T-cell (primary cell): ENCODE data around the gene PARP14. TPM values are rescaled to one million over a fixed set of nuclear protein-coding genes. Genes with fewer than 3 reads are reported as not detected.
A peak's percentile ranks its signal among the peaks of the same experiment; 100 is the strongest.
"Not testable (repeated sequence)": the region's sequence is repeated elsewhere in the genome, so short reads cannot be mapped to it uniquely, and the experiment has no call there.

ENCODE experiments used
- ATAC-seq, 4 experiments: fragments of 200-7000 bp in 3 of 4; fragments of 150-1000 bp in 1 of 4; cut with Tn5 transposase; replicated peaks in 1 of 4; 1 replicate in 3 of 4; 2 replicates in 1 of 4; pipeline ENCODE4 v1.10.0; 2021; ENCODE audit warnings: moderate library complexity in 3 of 4, mild to moderate bottlenecking in 2 of 4, moderate number of reproducible peaks in 1 of 4
- CTCF ChIA-PET, 2 donors: fragments of 300-600 bp; sonication (Branson Sonifier 250); formaldehyde crosslinking; loops; one replicate each; lab custom pipeline; 2022; ENCODE audit warnings: antibody characterized with exemption in 2 of 2; lab: Charles Lee
- POLR2A ChIA-PET, 2 donors: fragments of 300-600 bp; sonication (Branson Sonifier 250); formaldehyde crosslinking; loops; one replicate each; lab custom pipeline; 2022; ENCODE audit warnings: antibody characterized with exemption in 2 of 2; lab: Charles Lee
- DNase-seq, 35 experiments: peaks; one replicate each; pipeline versions ENCODE4 v3.0.0 to v3.0.0-alpha.2; 2013 to 2023
- H3K27ac ChIP-seq: one replicate; pipeline ENCODE4 v1.5.1; 2013; ENCODE audit warnings: low read length
- H3K27me3 ChIP-seq, 2 experiments: replicated peaks in 1 of 2; 1 replicate in 1 of 2; 2 replicates in 1 of 2; pipeline versions ENCODE4 v1.6.1 to v1.7.0; 2013; ENCODE audit warnings: low read length in 1 of 2, mixed read lengths in 1 of 2; ENCODE audit not compliant: control insufficient read depth in 2 of 2, insufficient read depth in 2 of 2; ENCODE audit errors: extremely low read depth in 1 of 2
- H3K36me3 ChIP-seq, 2 donors: 1 replicate in 1 of 2; 2 replicates in 1 of 2; pipeline versions ENCODE4 v1.6.1 to v1.7.0; 2013; ENCODE audit warnings: low read length in 1 of 2; ENCODE audit not compliant: control insufficient read depth in 2 of 2, insufficient read depth in 1 of 2; ENCODE audit errors: extremely low read depth in 1 of 2
- H3K4me1 ChIP-seq, 2 experiments: 1 replicate in 1 of 2; 2 replicates in 1 of 2; pipeline versions ENCODE4 v1.6.1 to v1.7.0; 2013; ENCODE audit warnings: low read length in 2 of 2, mixed read lengths in 1 of 2; ENCODE audit not compliant: insufficient read depth in 2 of 2, control insufficient read depth in 1 of 2; ENCODE audit errors: extremely low read depth in 1 of 2
- H3K4me3 ChIP-seq, 2 donors: 1 replicate in 1 of 2; 2 replicates in 1 of 2; pipeline versions ENCODE4 v1.5.1 to v1.7.0; 2013; ENCODE audit warnings: mild to moderate bottlenecking in 2 of 2, low read length in 1 of 2, moderate library complexity in 1 of 2; ENCODE audit not compliant: control insufficient read depth in 1 of 2; ENCODE audit errors: extremely low read depth in 1 of 2
- H3K9me3 ChIP-seq: 2 replicates; pipeline ENCODE4 v1.7.0; 2013
- H3K27ac Mint-ChIP-seq, 2 donors: one replicate each; pipeline ENCODE4 v1.8.0; 2020 to 2021; ENCODE audit warnings: mild to moderate bottlenecking in 2 of 2, mixed read lengths in 2 of 2
- H3K27me3 Mint-ChIP-seq, 2 donors: one replicate each; pipeline ENCODE4 v1.8.0; 2021 to 2022; ENCODE audit warnings: mixed read lengths in 2 of 2
- H3K36me3 Mint-ChIP-seq: one replicate; pipeline ENCODE4 v1.8.0; 2021; ENCODE audit warnings: mixed read lengths
- H3K4me1 Mint-ChIP-seq, 3 donors: one replicate each; pipeline ENCODE4 v1.8.0; 2020 to 2022; ENCODE audit warnings: mixed read lengths in 3 of 3, mild to moderate bottlenecking in 1 of 3
- H3K4me3 Mint-ChIP-seq, 3 donors: one replicate each; pipeline ENCODE4 v1.8.0; 2020 to 2022; ENCODE audit warnings: mild to moderate bottlenecking in 3 of 3, mixed read lengths in 3 of 3, moderate library complexity in 3 of 3
- H3K9me3 Mint-ChIP-seq, 3 donors: one replicate each; pipeline ENCODE4 v1.8.0; 2020 to 2022; ENCODE audit warnings: mixed read lengths in 3 of 3
- WGBS: methylation state at CpG from one replicate; pipeline ENCODE4 v1.1.5; 2013; ENCODE audit warnings: missing lambda C conversion rate; ENCODE audit not compliant: insufficient coverage; 5-methylcytosine and 5-hydroxymethylcytosine counted together
- total RNA-seq, 35 experiments: library from RNA in 6 of 35; stranded (reverse) in 6 of 35; fragments of 120-200 nt in 1 of 35; gene quantifications; one replicate each; pipeline versions ENCODE4 v1.2.1 to v1.2.4 and lab custom pipeline; 2013 to 2026

PARP14 gene
- total RNA-seq, 5 donors from 2014 or later (not counting 1 experiment from before 2014, with no cell fraction given), result 46.9 to 70.2 (median 47.9) TPM

GRCh38 chr3:122681284-122681973 is 790 bp downstream of the PARP14 start:
- no peaks in the 10 kb centered on the region for H3K27me3 Mint-ChIP-seq
- peaks cover 64 to 65% (median 65%) of the 10 kb centered on the region in 3 donors for H3K4me1 Mint-ChIP-seq
- peaks cover 9% of the 10 kb centered on the region for H3K36me3 Mint-ChIP-seq
- ATAC-seq, result no peak
- H3K4me3 Mint-ChIP-seq, result peak overlapping the region; percentile 93 to 97 (median 94)
- 18% methylated on average over 15 of the region's 24 CpGs for WGBS
- DNase-seq, result peak in 2 of 35 experiments; percentile 10 to 22
- Histone ChIP-seq H3K4me3 (peak overlapping the region; percentile 77 to 96), H3K27me3 (no peaks in the 10 kb centered on the region), H3K27ac (peak overlapping the region; percentile 96), H3K36me3 (no peaks in the 10 kb centered on the region), H3K9me3 (no peaks in the 10 kb centered on the region), H3K4me1 (peaks cover 12 to 35% of the 10 kb centered on the region in 2 experiments)
- no peaks in the 10 kb centered on the region for H3K9me3 Mint-ChIP-seq
- ChIA-PET CTCF (interaction anchor here (0.6 to 5.2 kb wide), 3 partner anchors 119 to 1041 kb away, joined by 3 to 112 read pairs (median 31); partner anchors contain the start of genes DTX3L (in 1 of the 2) and PARP9 (in 1 of the 2)), POLR2A (no interaction called here)
- peak overlapping the region; percentile 89 to 100 for H3K27ac Mint-ChIP-seq

- H3K4me1 ChIP-seq, result peaks cover 12 to 37% of the 10 kb centered on the region in 2 experiments
- no peaks in the 10 kb centered on the region for H3K9me3 ChIP-seq
- 77% methylated on average over 2 of the region's 3 CpGs for WGBS
- H3K4me3 ChIP-seq, result peak overlapping the region; percentile 77 to 96
- no peaks in the 10 kb centered on the region for H3K27me3 ChIP-seq
- peaks cover 9% of the 10 kb centered on the region for H3K36me3 Mint-ChIP-seq
- CTCF ChIA-PET, result interaction anchor here (0.6 to 5.2 kb wide), 2 partner anchors 120 to 1042 kb away, joined by 3 to 112 read pairs; partner anchors contain the start of genes DTX3L (in 1 of the 2) and PARP9 (in 1 of the 2)
- no peaks in the 10 kb centered on the region for H3K36me3 ChIP-seq
- no peaks in the 10 kb centered on the region for H3K9me3 Mint-ChIP-seq
- peak overlapping the region; percentile 93 to 97 (median 94) for H3K4me3 Mint-ChIP-seq
- peak overlapping the region; percentile 89 to 100 for H3K27ac Mint-ChIP-seq
- DNase-seq (no peak), ATAC-seq (no peak)
- H3K27ac ChIP-seq, result peak overlapping the region; percentile 96
- POLR2A ChIA-PET, result no interaction called here
- no peaks in the 10 kb centered on the region for H3K27me3 Mint-ChIP-seq
- H3K4me1 Mint-ChIP-seq, result peaks cover 69 to 70% (median 70%) of the 10 kb centered on the region in 3 donors
Observed at GRCh38 chr3:122681974-122682409, 1.4 kb downstream of the PARP14 start.

- CTCF ChIA-PET, result interaction anchor here in 1 of 2 donors (0.6 to 1.6 kb wide), 2 partner anchors 31 to 124 kb away, joined by 3 to 5 read pairs; no protein-coding TSS in a partner anchor
- H3K27me3 Mint-ChIP-seq, ATAC-seq, H3K9me3 Mint-ChIP-seq, POLR2A ChIA-PET, H3K36me3 Mint-ChIP-seq, H3K9me3 ChIP-seq, H3K36me3 ChIP-seq, H3K4me3 ChIP-seq, H3K27me3 ChIP-seq: not testable (repeated sequence)
- DNase-seq, result peak in 1 of 35 experiments; percentile 42
- Histone ChIP-seq H3K27ac (peak overlapping the region; percentile 17), H3K4me1 (peaks cover 12 to 42% of the 10 kb centered on the region in 2 experiments)
- Mint-ChIP-seq H3K27ac (peak overlapping the region; percentile 74 to 89), H3K4me1 (peaks cover 77 to 78% (median 78%) of the 10 kb centered on the region in 3 donors), H3K4me3 (peak overlapping the region; percentile 93 to 97 (median 94))
- WGBS, result 80% methylated on average over 1 of the region's 11 CpGs
Observed at GRCh38 chr3:122682778-122683411, 2.3 kb downstream of the PARP14 start.

- no peaks in the 10 kb centered on the region for H3K27me3 ChIP-seq
- H3K4me3 Mint-ChIP-seq, result no peak overlapping the region
- WGBS, result 67% methylated on average over 2 of the region's 2 CpGs
- no peak overlapping the region for H3K4me3 ChIP-seq
- no peaks in the 10 kb centered on the region for H3K27me3 Mint-ChIP-seq
- H3K4me1 Mint-ChIP-seq, result peaks cover 41 to 56% (median 45%) of the 10 kb centered on the region in 3 donors
- H3K36me3 Mint-ChIP-seq, result peaks cover 26% of the 10 kb centered on the region
- ATAC-seq (no peak), DNase-seq (no peak)
- no peaks in the 10 kb centered on the region for H3K9me3 Mint-ChIP-seq
- POLR2A ChIA-PET, result interaction anchor here in 1 of 2 donors (0.5 to 1.0 kb wide), 2 partner anchors 45 to 152 kb away, joined by 3 to 5 read pairs; no protein-coding TSS in a partner anchor
- peaks cover 6 to 26% of the 10 kb centered on the region in 2 donors for H3K36me3 ChIP-seq
- H3K27ac Mint-ChIP-seq, result peak overlapping the region; percentile 65 to 80
- CTCF ChIA-PET, result interaction anchor here (0.7 to 1.6 kb wide), 3 partner anchors 8 to 294 kb away, joined by 3 read pairs; no protein-coding TSS in a partner anchor
- H3K9me3 ChIP-seq, result no peaks in the 10 kb centered on the region
- no peak overlapping the region for H3K27ac ChIP-seq
- peaks cover 0 to 16% of the 10 kb centered on the region in 2 experiments for H3K4me1 ChIP-seq
Observed at GRCh38 chr3:122687298-122687697, 6.7 kb downstream of the PARP14 start.

GRCh38 chr3:122688996-122689395 is 8.4 kb downstream of the PARP14 start:
- H3K4me1 ChIP-seq, result peaks cover 0 to 7% of the 10 kb centered on the region in 2 experiments
- 83% methylated on average over 1 of the region's 4 CpGs for WGBS
- no peak overlapping the region for H3K4me3 ChIP-seq
- H3K4me1 Mint-ChIP-seq, result peaks cover 24 to 41% (median 31%) of the 10 kb centered on the region in 3 donors
- H3K36me3 Mint-ChIP-seq, result peaks cover 41% of the 10 kb centered on the region
- ATAC-seq (no peak), DNase-seq (no peak)
- H3K4me3 Mint-ChIP-seq, result no peak overlapping the region
- no peak overlapping the region for H3K27ac Mint-ChIP-seq
- CTCF ChIA-PET, result no interaction called here
- H3K27ac ChIP-seq, result no peak overlapping the region
- no peaks in the 10 kb centered on the region for H3K27me3 Mint-ChIP-seq
- no peaks in the 10 kb centered on the region for H3K9me3 Mint-ChIP-seq
- H3K36me3 ChIP-seq, result peaks cover 12 to 43% of the 10 kb centered on the region in 2 donors
- no peaks in the 10 kb centered on the region for H3K9me3 ChIP-seq
- POLR2A ChIA-PET, result no interaction called here
- no peaks in the 10 kb centered on the region for H3K27me3 ChIP-seq

GRCh38 chr3:122689587-122689986 is 8.9 kb downstream of the PARP14 start:
- Mint-ChIP-seq H3K4me1 (peaks cover 18 to 40% (median 25%) of the 10 kb centered on the region in 3 donors), H3K9me3 (no peaks in the 10 kb centered on the region), H3K4me3 (no peak overlapping the region), H3K36me3 (peaks cover 44% of the 10 kb centered on the region), H3K27me3 (no peaks in the 10 kb centered on the region), H3K27ac (peak overlapping the region; percentile 12 to 19)
- DNase-seq (no peak), ATAC-seq (no peak)
- Histone ChIP-seq H3K9me3 (no peaks in the 10 kb centered on the region), H3K27me3 (no peaks in the 10 kb centered on the region), H3K4me3 (no peak overlapping the region), H3K36me3 (peaks cover 15 to 49% of the 10 kb centered on the region in 2 donors), H3K4me1 (peaks cover 0 to 7% of the 10 kb centered on the region in 2 experiments), H3K27ac (no peak overlapping the region)
- ChIA-PET POLR2A (no interaction called here), CTCF (interaction anchor here in 1 of 2 donors (0.9 kb wide), 1 partner anchor 11 kb away, joined by 3 read pairs; no protein-coding TSS in a partner anchor)
- 96% methylated on average over 2 of the region's 2 CpGs for WGBS
